Body of pancreas (tissue), 4 donors: ENCODE results near the gene EPHX1. TPM values are rescaled to one million over a fixed set of nuclear protein-coding genes. Genes with fewer than 3 reads are reported as not detected.

Experiments
- ATAC-seq: fragments of 150-250 bp; one replicate; pipeline ENCODE4 v1.9.1; 2016
- DNase-seq, 4 donors: peaks; one replicate each; pipeline ENCODE4 v3.0.0-alpha.2; 2019
- H3K27ac ChIP-seq, 4 donors: fragments of 200-600 bp; sonication (generic); 1 replicate in 3 of 4; 2 replicates in 1 of 4; pipeline versions ENCODE4 v1.5.1 to v1.6.1; 2016 to 2019; ENCODE audit warnings: mild to moderate bottlenecking in 1 of 4, mixed read lengths in 1 of 4, moderate library complexity in 1 of 4
- H3K27me3 ChIP-seq, 2 donors: fragments of 200-600 bp; sonication (generic); one replicate each; pipeline ENCODE4 v1.6.0; 2016; ENCODE audit warnings: mild to moderate bottlenecking in 1 of 2
- H3K36me3 ChIP-seq, 2 donors: fragments of 200-600 bp; sonication (generic); replicated peaks in 1 of 2; 2 replicates each; pipeline ENCODE4 v1.5.1; 2016; ENCODE audit warnings: low read depth in 2 of 2; ENCODE audit not compliant: insufficient read depth in 1 of 2
- H3K4me1 ChIP-seq: fragments of 200-600 bp; sonication (generic); one replicate; pipeline ENCODE4 v1.6.0; 2016
- H3K4me3 ChIP-seq, 2 donors: fragments of 200-600 bp; sonication (generic); 1 replicate in 1 of 2; 2 replicates in 1 of 2; pipeline ENCODE4 v1.5.1; 2016 to 2019
- H3K9me3 ChIP-seq, 3 donors: fragments of 200-600 bp; sonication (generic); 1 replicate in 2 of 3; 2 replicates in 1 of 3; pipeline ENCODE4 v1.5.1; 2016
- POLR2A ChIP-seq, 3 donors: fragments of 450-650 bp; IDR thresholded peaks; one replicate each; pipeline ENCODE4 v1.6.1; 2016; ENCODE audit warnings: antibody characterized with exemption in 3 of 3, mild to moderate bottlenecking in 2 of 3
- WGBS, 2 donors: methylation state at CpG; one replicate each; pipeline ENCODE4 v1.1.5; 2017; 5-methylcytosine and 5-hydroxymethylcytosine counted together
- intact Hi-C: fragments of 100-400 bp; cut with DNase I; formaldehyde crosslinking; loops from one replicate; pipeline ENCODE4 v1.15.1; 2023
- total RNA-seq, 2 donors: library from RNA; depleted of rRNA; stranded (reverse); fragments of >200 nt; gene quantifications; one replicate each; pipeline ENCODE4 v1.1.0, GENCODE V29; 2016
- TF ChIP-seq, protein P1 (sequence below), 7 experiments: fragments of 450-650 bp in 4 of 7; fragments of 200-600 bp in 3 of 7; sonication (generic) in 3 of 7; IDR thresholded peaks; one replicate each; pipeline ENCODE4 v1.5.1; 2016 to 2019; ENCODE audit warnings: antibody characterized with exemption in 7 of 7

The EPHX1 gene
- total RNA-seq, 2 donors from 2014 or later = 109 to 136 TPM

DNA sequence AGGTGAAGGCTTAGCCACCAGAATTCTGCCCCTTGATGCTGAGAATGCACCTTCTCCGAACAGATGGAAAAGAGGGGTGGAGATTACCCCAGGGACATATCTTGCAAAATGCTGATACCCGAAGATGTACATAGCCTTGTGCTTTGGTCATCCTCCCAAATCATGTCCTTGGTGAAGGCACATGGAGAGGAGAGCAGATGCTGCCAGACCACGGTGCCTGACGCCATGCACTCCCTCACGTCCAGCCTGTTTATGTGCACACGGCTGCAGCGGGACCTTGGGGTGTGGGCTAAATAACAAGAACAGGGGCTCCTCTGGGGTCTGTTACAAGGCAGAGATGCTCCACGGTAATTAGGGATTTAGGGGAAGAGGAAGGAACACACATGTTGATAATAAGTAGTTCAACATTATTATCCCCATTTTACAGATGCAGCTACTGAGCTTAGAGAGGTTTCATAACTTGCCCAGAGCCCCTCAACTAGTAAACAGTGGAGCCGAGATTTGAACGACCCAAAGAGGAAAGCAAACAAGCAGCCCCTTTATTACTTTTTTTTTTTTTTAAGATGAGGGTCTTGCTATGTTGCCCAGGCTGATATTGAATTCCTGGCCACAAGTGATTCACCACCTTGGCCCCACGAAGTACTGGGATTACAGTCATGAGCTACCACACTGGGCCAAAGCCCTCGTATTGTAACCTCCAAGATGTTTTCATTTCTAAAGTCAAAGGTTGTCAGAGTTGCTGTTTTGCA is 12.9 kb downstream of the EPHX1 start:
- DNase-seq (no peak), ATAC-seq (no peak)
- no peaks in the 10 kb centered on the region for H3K36me3 ChIP-seq
- 65 to 69% methylated on average over 12 of the region's 12 CpGs for WGBS, 2 donors
- H3K27ac ChIP-seq = peak overlapping the region in 2 of 4 donors; percentile 81 to 88
- no peak for TF ChIP-seq POLR2A (IDR thresholded peaks at IDR 0.05)
- TF ChIP-seq, protein P1, sequence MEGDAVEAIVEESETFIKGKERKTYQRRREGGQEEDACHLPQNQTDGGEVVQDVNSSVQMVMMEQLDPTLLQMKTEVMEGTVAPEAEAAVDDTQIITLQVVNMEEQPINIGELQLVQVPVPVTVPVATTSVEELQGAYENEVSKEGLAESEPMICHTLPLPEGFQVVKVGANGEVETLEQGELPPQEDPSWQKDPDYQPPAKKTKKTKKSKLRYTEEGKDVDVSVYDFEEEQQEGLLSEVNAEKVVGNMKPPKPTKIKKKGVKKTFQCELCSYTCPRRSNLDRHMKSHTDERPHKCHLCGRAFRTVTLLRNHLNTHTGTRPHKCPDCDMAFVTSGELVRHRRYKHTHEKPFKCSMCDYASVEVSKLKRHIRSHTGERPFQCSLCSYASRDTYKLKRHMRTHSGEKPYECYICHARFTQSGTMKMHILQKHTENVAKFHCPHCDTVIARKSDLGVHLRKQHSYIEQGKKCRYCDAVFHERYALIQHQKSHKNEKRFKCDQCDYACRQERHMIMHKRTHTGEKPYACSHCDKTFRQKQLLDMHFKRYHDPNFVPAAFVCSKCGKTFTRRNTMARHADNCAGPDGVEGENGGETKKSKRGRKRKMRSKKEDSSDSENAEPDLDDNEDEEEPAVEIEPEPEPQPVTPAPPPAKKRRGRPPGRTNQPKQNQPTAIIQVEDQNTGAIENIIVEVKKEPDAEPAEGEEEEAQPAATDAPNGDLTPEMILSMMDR (IDR thresholded peaks at IDR 0.05) = no peak
- no peaks in the 10 kb centered on the region for H3K9me3 ChIP-seq
- H3K4me1 ChIP-seq = peaks cover 98% of the 10 kb centered on the region
- H3K27me3 ChIP-seq = no peaks in the 10 kb centered on the region
- H3K4me3 ChIP-seq = no peak overlapping the region
- intact Hi-C loops = no loop called here

DNA sequence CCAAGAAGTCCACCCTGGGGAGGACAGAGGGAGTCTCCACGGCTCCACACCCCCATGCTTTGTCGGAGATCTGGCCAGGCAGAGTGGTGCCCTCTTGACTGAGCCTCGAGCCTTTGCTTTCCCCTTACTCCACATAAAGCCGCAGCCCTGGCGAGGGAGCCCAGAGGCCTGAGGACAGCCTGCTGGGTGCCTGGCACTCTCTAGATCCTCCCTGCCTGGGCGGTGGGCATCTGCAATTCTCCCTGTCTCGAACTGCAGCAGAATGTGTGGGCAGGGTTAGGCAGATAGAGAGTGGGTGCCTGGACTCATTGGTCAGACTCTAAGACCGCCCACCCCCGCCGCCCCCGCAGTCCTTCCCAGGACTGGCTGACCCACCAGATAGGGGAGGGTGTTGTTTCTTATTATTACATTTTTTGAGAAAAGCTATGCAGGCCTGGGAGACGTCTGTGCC is 13.9 kb downstream of the EPHX1 start:
- H3K4me3 ChIP-seq = no peak overlapping the region
- H3K9me3 ChIP-seq = no peaks in the 10 kb centered on the region
- peaks cover 95% of the 10 kb centered on the region for H3K4me1 ChIP-seq
- TF ChIP-seq, protein P1 (IDR thresholded peaks at IDR 0.05) = no peak
- TF ChIP-seq POLR2A (IDR thresholded peaks at IDR 0.05) = no peak
- ATAC-seq = no peak
- intact Hi-C loops = no loop called here
- H3K27ac ChIP-seq = peak overlapping the region in 3 of 4 donors; percentile 81 to 88 (median 87)
- H3K27me3 ChIP-seq = no peaks in the 10 kb centered on the region
- no peaks in the 10 kb centered on the region for H3K36me3 ChIP-seq
- DNase-seq = no peak
- WGBS, 2 donors = 31 to 52% methylated on average over 8 to 12 of the region's 12 CpGs

DNA sequence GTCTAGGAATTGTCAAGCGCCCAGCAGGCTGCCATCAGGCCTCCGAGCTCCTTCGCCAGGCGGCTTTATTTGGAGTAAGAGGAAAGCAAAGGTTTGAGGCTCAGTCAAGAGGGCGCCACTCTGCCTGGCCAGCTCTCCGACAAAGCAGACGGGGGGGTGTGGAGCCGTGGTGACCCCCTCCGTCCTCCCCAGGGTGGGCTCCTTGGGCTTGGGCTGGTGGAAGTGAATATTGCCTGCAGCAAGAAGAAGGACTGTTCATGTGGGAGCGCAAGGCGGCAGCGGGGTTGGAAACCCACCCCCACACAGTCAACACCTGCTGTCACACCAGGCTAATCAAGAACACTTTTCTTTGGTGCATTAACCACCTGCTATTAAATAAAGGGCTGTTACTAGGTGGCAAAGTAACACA is 14.6 kb downstream of the EPHX1 start:
- ATAC-seq (no peak), DNase-seq (peak in 2 of 4 donors; percentile 46 to 47)
- Histone ChIP-seq H3K4me1 (peaks cover 95% of the 10 kb centered on the region), H3K27ac (peak overlapping the region; percentile 7 to 88 (median 84)), H3K36me3 (no peaks in the 10 kb centered on the region), H3K27me3 (no peaks in the 10 kb centered on the region), H3K9me3 (no peaks in the 10 kb centered on the region), H3K4me3 (no peak overlapping the region)
- intact Hi-C loops = no loop called here
- TF ChIP-seq POLR2A (IDR thresholded peaks at IDR 0.05) = no peak
- TF ChIP-seq, protein P1 (IDR thresholded peaks at IDR 0.05) = no peak
- WGBS, 2 donors = 46 to 53% methylated on average over 11 to 12 of the region's 12 CpGs

DNA sequence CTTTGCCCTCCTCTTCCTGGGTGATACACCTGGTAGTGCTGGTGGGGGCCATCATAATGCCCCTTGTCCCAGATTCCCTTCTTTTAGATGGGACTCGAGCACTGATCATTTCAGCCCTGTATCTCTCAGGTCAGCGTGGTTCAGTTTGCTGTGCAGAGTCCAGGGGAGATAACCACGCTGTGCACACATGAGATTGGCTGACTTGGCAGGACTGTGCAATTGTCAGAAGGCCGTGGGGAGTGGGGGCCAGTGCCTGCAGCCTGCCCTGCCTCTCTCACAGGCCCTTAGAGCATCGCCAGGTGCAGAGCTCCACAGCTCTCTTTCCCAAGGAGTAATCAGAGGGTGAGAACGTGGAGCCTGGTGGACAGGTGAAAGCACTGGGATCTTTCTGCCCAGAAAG is 15.2 kb downstream of the EPHX1 start:
- peaks cover 90% of the 10 kb centered on the region for H3K4me1 ChIP-seq
- H3K36me3 ChIP-seq = no peaks in the 10 kb centered on the region
- peak overlapping the region; percentile 48 to 88 (median 84) for H3K27ac ChIP-seq
- no peaks in the 10 kb centered on the region for H3K9me3 ChIP-seq
- H3K27me3 ChIP-seq = no peaks in the 10 kb centered on the region
- intact Hi-C loops = no loop called here
- DNase-seq = peak; percentile 87 to 94 (median 90)
- ATAC-seq = peak; percentile 79
- no peak overlapping the region for H3K4me3 ChIP-seq
- TF ChIP-seq, protein P1 (IDR thresholded peaks at IDR 0.05) = peak in 1 of 7 experiments; percentile 3
- TF ChIP-seq POLR2A (IDR thresholded peaks at IDR 0.05) = peak in 2 of 3 donors; percentile 84 to 86
- 30 to 31% methylated on average over 2 to 6 of the region's 6 CpGs for WGBS, 2 donors
